C4-2B (cell line): ENCODE data around the gene SMCO4.

Source experiments
- CTCF ChIP-seq: fragments of 450-650 bp; conservative IDR thresholded peaks from 2 replicates; pipeline ENCODE4 v1.5.1; 2017; ENCODE audit warnings: mild to moderate bottlenecking
- ZFX ChIP-seq: fragments of 450-650 bp; IDR thresholded peaks from 2 replicates; pipeline ENCODE4 v1.6.1; 2017

GRCh38 chr11:93567401-93567895, 24.3 kb upstream of the SMCO4 start:
- TF ChIP-seq CTCF (no peak), ZFX (no peak)
